GM21528 (cell line): Measurements from ENCODE around the gene IGSF9.

Source experiments
- ATAC-seq: cut with Tn5 transposase; IDR thresholded peaks from one replicate; pipeline ENCODE4 v1.9.1; 2021; ENCODE audit warnings: mild to moderate bottlenecking, moderate library complexity; ENCODE audit not compliant: unreplicated experiment, low FRiP score

Gene IGSF9

DNA sequence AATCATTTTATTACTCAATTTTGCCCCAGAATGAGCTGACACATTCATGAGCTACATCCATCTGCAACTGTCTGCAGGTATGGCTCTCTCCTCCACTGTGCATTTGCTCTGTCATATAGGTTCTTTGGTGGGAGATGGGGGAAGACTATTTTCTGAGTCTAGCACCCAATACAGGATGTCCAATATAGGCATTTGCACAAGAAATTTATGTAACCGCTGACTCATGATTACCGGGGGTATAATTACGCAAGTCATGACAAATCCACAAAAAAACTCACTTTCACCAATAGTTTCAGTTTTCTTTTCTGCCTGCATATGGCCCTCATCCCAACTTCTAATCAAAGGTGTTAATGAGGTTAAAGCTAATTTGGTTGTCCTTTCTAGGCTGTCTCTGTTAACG lies 65.4 kb downstream of the IGSF9 start:
- ATAC-seq: no peak

DNA sequence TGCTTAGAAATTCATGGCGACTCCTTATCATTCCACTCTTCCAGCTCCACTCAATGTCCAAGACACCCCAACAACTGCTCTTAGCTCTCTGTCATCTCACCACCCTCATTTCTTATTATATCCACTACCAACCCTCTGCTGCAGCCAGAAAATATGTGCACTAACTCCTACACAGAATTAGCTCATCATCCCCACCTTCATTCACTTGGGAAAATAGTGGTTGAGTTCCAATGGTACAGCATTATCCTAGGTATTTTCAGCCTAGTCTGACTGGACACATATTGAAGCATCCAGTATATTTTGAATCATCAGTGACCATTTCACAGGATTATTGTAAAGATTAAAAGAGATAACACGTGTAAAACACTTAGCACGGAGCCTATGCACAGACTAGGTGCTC lies 66.3 kb downstream of the IGSF9 start:
- ATAC-seq: no peak

DNA sequence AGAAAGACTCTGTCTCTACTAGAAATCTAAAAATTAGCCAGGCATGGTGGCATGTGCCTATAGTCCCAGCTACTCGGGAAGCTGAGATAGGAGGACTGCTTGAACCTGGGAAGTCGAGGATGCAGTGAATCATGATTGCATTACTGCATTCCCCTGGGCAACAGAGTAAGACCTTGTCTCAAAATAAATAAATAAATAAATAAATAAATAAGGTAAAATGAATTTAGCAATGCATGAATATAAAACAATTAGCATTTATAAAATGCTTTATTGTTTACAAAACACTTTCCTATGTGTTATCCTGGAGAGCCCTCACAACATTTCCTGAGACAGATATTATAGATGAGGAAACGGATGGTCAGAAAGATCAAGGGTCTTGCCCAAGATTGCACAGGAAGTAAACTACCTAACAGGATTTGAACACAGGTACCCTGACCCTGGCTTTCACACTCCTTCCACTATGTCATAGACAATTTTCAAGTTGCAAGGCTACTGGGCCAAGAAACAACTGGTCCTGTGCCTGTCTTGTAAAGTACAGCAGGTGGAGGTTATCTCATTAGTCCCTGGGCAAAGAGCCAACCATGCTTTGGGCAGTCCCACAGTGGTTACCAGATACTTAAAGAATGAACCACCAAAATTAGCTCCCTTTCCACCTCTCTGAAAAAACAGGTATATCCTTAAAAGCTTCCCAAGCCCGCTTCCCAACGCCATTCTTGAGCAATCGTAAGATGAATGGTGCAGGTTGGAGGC lies 67.5 kb downstream of the IGSF9 start:
- ATAC-seq: no peak
